GM23338 (cell line): ENCODE measurements around the gene ZNF280D. TPM values are rescaled to one million over a fixed set of nuclear protein-coding genes. Genes with fewer than 3 reads are reported as not detected.
A peak's percentile ranks its signal among the peaks of the same experiment; 100 is the strongest.

Experiments used
- ATAC-seq: fragments of 200-7000 bp; cut with Tn5 transposase; 3 replicates; pipeline ENCODE4 v1.9.1; 2020
- DNase-seq: peaks from one replicate; pipeline ENCODE4 v3.0.0-alpha.2; 2015; ENCODE audit warnings: low spot score
- H2AFZ ChIP-seq: fragments of 200-600 bp; sonication (generic); 2 replicates; pipeline ENCODE4 v1.8.0; 2016; ENCODE audit warnings: antibody characterized with exemption, mild to moderate bottlenecking, moderate library complexity
- H3F3A ChIP-seq: fragments of 200-600 bp; sonication (generic); replicated peaks from 2 replicates; pipeline ENCODE4 v1.8.0; 2017; ENCODE audit warnings: antibody characterized with exemption, mixed run types, low read depth
- H3K27ac ChIP-seq: fragments of 200-600 bp; sonication (generic); 2 replicates; pipeline ENCODE4 v1.6.1; 2016; ENCODE audit warnings: low read depth
- H3K27me3 ChIP-seq: fragments of 200-600 bp; sonication (generic); 2 replicates; pipeline ENCODE4 v1.8.0; 2016; ENCODE audit warnings: mild to moderate bottlenecking, mixed run types, moderate library complexity; ENCODE audit not compliant: insufficient read depth
- H3K36me3 ChIP-seq: fragments of 200-600 bp; sonication (generic); 2 replicates; pipeline ENCODE4 v1.8.0; 2016; ENCODE audit warnings: mild to moderate bottlenecking; ENCODE audit not compliant: insufficient read depth
- H3K4me1 ChIP-seq: fragments of 200-600 bp; sonication (generic); 2 replicates; pipeline ENCODE4 v1.8.0; 2016; ENCODE audit warnings: mild to moderate bottlenecking, moderate library complexity; ENCODE audit not compliant: insufficient read depth
- H3K4me2 ChIP-seq: fragments of 200-600 bp; sonication (generic); 2 replicates; pipeline ENCODE4 v1.7.1; 2017; ENCODE audit warnings: mixed run types
- H3K4me3 ChIP-seq: fragments of 200-600 bp; sonication (generic); 2 replicates; pipeline ENCODE4 v1.6.1; 2016; ENCODE audit warnings: mixed run types
- H3K79me2 ChIP-seq: fragments of 200-600 bp; sonication (generic); replicated peaks from 2 replicates; pipeline ENCODE4 v1.8.0; 2017; ENCODE audit warnings: mild to moderate bottlenecking; ENCODE audit not compliant: insufficient read depth
- H3K9me2 ChIP-seq: fragments of 200-600 bp; sonication (generic); 2 replicates; pipeline ENCODE4 v1.8.0; 2017; ENCODE audit not compliant: insufficient read depth
- H4K20me1 ChIP-seq: fragments of 200-600 bp; sonication (generic); replicated peaks from 2 replicates; pipeline ENCODE4 v1.8.0; 2017; ENCODE audit warnings: mild to moderate bottlenecking; ENCODE audit not compliant: insufficient read depth
- H3K27ac Mint-ChIP-seq: 2 replicates; pipeline ENCODE4 v1.8.0; 2020; ENCODE audit warnings: inconsistent platforms, mild to moderate bottlenecking, moderate library complexity, mixed read lengths
- H3K27me3 Mint-ChIP-seq: 3 replicates; pipeline ENCODE4 v1.8.0; 2022; ENCODE audit warnings: low read depth, mild to moderate bottlenecking, moderate library complexity, mixed read lengths, inconsistent platforms; ENCODE audit not compliant: insufficient read depth, poor library complexity
- H3K36me3 Mint-ChIP-seq: 3 replicates; pipeline ENCODE4 v1.8.0; 2021; ENCODE audit warnings: low read depth, mild to moderate bottlenecking, inconsistent platforms, moderate library complexity, mixed read lengths
- H3K4me1 Mint-ChIP-seq: 3 replicates; pipeline ENCODE4 v1.8.0; 2020; ENCODE audit warnings: mild to moderate bottlenecking, inconsistent platforms, mixed read lengths
- H3K4me3 Mint-ChIP-seq: 3 replicates; pipeline ENCODE4 v1.8.0; 2021; ENCODE audit warnings: moderate library complexity, mild to moderate bottlenecking, inconsistent platforms, mixed read lengths
- H3K9me3 Mint-ChIP-seq: 3 replicates; pipeline ENCODE4 v1.8.0; 2020; ENCODE audit warnings: moderate library complexity, mild to moderate bottlenecking, inconsistent platforms, mixed read lengths
- EZH2 ChIP-seq: fragments of 200-600 bp; sonication (generic); IDR thresholded peaks from one replicate; pipeline ENCODE4 v1.8.0; 2017; ENCODE audit warnings: antibody characterized with exemption, mild to moderate bottlenecking, low read depth; ENCODE audit not compliant: unreplicated experiment
- EZH2phosphoT487 ChIP-seq: fragments of 200-600 bp; sonication (generic); IDR thresholded peaks from one replicate; pipeline ENCODE4 v1.8.1; 2018; ENCODE audit warnings: antibody characterized with exemption; ENCODE audit not compliant: unreplicated experiment
- NANOG ChIP-seq: IDR thresholded peaks from 2 replicates; pipeline ENCODE4 v1.6.1; 2016; ENCODE audit warnings: antibody characterized with exemption, borderline replicate concordance
- POLR2AphosphoS5 ChIP-seq: IDR thresholded peaks from 2 replicates; pipeline ENCODE4 v1.6.1; 2016; ENCODE audit warnings: antibody characterized with exemption, low read depth
- STAT1 ChIP-seq: IDR thresholded peaks from one replicate; pipeline ENCODE4 v1.6.1; 2016; ENCODE audit warnings: antibody characterized with exemption; ENCODE audit not compliant: unreplicated experiment
- ZNF114 ChIP-seq: fragments of 250-450 bp; sonication (Bioruptor Pico); IDR thresholded peaks from 2 replicates; pipeline ENCODE4 v1.5.0; 2020; ENCODE audit warnings: mild to moderate bottlenecking, moderate library complexity
- ZNF331 ChIP-seq: fragments of 250-450 bp; sonication (Bioruptor Pico); IDR thresholded peaks from 2 replicates; pipeline ENCODE4 v1.5.0; 2020; ENCODE audit warnings: low read depth, mild to moderate bottlenecking, moderate library complexity
- polyA plus RNA-seq: library from polyadenylated mRNA; unstranded; fragments of >200 nt; fragmentation: Nextera tagmentation; extraction: Ambion mirVana; gene quantifications from 2 replicates; pipeline ENCODE4 v1.2.1, GENCODE V29; 2016
- total RNA-seq: library from RNA; depleted of rRNA; stranded (reverse); fragments of >200 nt; shearing (Covaris generic); gene quantifications from 2 replicates; pipeline ENCODE4 v1.2.3, GENCODE V29; 2014
- TF ChIP-seq, protein P1 (sequence below), 2 experiments: fragments of 200-600 bp in 1 of 2; sonication (generic) in 1 of 2; conservative IDR thresholded peaks; 2 replicates each; pipeline versions ENCODE4 v1.5.1 to v1.6.1; 2016 to 2017; ENCODE audit warnings: antibody characterized with exemption in 2 of 2, low read depth in 2 of 2, mild to moderate bottlenecking in 2 of 2, moderate library complexity in 1 of 2
- TF ChIP-seq, protein P2 (sequence below): IDR thresholded peaks from 2 replicates; pipeline ENCODE4 v1.6.1; 2016; ENCODE audit warnings: antibody characterized with exemption
- TF ChIP-seq, protein P3 (sequence below): fragments of 250-450 bp; sonication (Bioruptor Pico); IDR thresholded peaks from 2 replicates; pipeline ENCODE4 v1.5.0; 2020; ENCODE audit warnings: mild to moderate bottlenecking, moderate library complexity

ZNF280D gene
- total and polyA plus RNA-seq, 2 experiments from 2014 or later = 23.3 to 32.5 TPM

DNA sequence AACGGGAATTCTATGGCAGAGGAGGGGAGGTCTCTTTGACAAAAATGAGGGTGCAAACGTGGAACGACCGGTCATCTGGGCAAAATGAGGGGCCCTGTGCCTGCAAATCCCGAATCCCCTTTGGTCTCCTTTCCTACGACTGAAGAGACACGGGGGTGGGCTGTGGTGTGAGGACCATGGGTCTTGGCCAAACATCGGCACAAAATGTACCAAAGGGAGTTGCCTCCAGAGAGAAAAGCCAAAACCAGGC is 498 bp downstream of the ZNF280D start (continued):
- TF ChIP-seq, protein P1, sequence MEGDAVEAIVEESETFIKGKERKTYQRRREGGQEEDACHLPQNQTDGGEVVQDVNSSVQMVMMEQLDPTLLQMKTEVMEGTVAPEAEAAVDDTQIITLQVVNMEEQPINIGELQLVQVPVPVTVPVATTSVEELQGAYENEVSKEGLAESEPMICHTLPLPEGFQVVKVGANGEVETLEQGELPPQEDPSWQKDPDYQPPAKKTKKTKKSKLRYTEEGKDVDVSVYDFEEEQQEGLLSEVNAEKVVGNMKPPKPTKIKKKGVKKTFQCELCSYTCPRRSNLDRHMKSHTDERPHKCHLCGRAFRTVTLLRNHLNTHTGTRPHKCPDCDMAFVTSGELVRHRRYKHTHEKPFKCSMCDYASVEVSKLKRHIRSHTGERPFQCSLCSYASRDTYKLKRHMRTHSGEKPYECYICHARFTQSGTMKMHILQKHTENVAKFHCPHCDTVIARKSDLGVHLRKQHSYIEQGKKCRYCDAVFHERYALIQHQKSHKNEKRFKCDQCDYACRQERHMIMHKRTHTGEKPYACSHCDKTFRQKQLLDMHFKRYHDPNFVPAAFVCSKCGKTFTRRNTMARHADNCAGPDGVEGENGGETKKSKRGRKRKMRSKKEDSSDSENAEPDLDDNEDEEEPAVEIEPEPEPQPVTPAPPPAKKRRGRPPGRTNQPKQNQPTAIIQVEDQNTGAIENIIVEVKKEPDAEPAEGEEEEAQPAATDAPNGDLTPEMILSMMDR (conservative IDR thresholded peaks at IDR 0.05; ENCODE audit: low read depth in 2 of 2) = no peak
- TF ChIP-seq, protein P2, sequence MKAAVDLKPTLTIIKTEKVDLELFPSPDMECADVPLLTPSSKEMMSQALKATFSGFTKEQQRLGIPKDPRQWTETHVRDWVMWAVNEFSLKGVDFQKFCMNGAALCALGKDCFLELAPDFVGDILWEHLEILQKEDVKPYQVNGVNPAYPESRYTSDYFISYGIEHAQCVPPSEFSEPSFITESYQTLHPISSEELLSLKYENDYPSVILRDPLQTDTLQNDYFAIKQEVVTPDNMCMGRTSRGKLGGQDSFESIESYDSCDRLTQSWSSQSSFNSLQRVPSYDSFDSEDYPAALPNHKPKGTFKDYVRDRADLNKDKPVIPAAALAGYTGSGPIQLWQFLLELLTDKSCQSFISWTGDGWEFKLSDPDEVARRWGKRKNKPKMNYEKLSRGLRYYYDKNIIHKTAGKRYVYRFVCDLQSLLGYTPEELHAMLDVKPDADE = no peak

- peaks cover 51% of the 10 kb centered on the region for H3K79me2 ChIP-seq
- ATAC-seq = peak; percentile 22
- TF ChIP-seq, protein P1 (conservative IDR thresholded peaks at IDR 0.05; ENCODE audit: low read depth in 2 of 2) = no peak
- TF ChIP-seq EZH2phosphoT487 = no peak
- TF ChIP-seq STAT1 = no peak
- TF ChIP-seq ZNF331 (CRISPR knock-in tag) = no peak
- TF ChIP-seq ZNF114 (CRISPR knock-in tag) = no peak
- TF ChIP-seq EZH2 = no peak
- TF ChIP-seq, protein P3, sequence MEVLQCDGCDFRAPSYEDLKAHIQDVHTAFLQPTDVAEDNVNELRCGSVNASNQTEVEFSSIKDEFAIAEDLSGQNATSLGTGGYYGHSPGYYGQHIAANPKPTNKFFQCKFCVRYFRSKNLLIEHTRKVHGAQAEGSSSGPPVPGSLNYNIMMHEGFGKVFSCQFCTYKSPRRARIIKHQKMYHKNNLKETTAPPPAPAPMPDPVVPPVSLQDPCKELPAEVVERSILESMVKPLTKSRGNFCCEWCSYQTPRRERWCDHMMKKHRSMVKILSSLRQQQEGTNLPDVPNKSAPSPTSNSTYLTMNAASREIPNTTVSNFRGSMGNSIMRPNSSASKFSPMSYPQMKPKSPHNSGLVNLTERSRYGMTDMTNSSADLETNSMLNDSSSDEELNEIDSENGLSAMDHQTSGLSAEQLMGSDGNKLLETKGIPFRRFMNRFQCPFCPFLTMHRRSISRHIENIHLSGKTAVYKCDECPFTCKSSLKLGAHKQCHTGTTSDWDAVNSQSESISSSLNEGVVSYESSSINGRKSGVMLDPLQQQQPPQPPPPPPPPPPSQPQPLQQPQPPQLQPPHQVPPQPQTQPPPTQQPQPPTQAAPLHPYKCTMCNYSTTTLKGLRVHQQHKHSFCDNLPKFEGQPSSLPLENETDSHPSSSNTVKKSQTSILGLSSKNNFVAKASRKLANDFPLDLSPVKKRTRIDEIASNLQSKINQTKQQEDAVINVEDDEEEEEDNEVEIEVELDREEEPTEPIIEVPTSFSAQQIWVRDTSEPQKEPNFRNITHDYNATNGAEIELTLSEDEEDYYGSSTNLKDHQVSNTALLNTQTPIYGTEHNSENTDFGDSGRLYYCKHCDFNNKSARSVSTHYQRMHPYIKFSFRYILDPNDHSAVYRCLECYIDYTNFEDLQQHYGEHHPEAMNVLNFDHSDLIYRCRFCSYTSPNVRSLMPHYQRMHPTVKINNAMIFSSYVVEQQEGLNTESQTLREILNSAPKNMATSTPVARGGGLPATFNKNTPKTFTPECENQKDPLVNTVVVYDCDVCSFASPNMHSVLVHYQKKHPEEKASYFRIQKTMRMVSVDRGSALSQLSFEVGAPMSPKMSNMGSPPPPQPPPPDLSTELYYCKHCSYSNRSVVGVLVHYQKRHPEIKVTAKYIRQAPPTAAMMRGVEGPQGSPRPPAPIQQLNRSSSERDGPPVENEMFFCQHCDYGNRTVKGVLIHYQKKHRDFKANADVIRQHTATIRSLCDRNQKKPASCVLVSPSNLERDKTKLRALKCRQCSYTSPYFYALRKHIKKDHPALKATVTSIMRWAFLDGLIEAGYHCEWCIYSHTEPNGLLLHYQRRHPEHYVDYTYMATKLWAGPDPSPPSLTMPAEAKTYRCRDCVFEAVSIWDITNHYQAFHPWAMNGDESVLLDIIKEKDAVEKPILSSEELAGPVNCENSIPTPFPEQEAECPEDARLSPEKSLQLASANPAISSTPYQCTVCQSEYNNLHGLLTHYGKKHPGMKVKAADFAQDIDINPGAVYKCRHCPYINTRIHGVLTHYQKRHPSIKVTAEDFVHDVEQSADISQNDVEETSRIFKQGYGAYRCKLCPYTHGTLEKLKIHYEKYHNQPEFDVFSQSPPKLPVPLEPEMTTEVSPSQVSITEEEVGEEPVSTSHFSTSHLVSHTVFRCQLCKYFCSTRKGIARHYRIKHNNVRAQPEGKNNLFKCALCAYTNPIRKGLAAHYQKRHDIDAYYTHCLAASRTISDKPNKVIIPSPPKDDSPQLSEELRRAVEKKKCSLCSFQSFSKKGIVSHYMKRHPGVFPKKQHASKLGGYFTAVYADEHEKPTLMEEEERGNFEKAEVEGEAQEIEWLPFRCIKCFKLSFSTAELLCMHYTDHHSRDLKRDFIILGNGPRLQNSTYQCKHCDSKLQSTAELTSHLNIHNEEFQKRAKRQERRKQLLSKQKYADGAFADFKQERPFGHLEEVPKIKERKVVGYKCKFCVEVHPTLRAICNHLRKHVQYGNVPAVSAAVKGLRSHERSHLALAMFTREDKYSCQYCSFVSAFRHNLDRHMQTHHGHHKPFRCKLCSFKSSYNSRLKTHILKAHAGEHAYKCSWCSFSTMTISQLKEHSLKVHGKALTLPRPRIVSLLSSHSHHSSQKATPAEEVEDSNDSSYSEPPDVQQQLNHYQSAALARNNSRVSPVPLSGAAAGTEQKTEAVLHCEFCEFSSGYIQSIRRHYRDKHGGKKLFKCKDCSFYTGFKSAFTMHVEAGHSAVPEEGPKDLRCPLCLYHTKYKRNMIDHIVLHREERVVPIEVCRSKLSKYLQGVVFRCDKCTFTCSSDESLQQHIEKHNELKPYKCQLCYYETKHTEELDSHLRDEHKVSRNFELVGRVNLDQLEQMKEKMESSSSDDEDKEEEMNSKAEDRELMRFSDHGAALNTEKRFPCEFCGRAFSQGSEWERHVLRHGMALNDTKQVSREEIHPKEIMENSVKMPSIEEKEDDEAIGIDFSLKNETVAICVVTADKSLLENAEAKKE (CRISPR knock-in tag) = no peak
- TF ChIP-seq NANOG = no peak
- TF ChIP-seq, protein P2 = no peak
- TF ChIP-seq POLR2AphosphoS5 = no peak
Measured at GRCh38 chr15:56732135-56732885, 999 bp downstream of the ZNF280D start.

More at GRCh38 chr15:56732135-56732885, 999 bp downstream of the ZNF280D start:
- peak; percentile 35 for DNase-seq
- Histone ChIP-seq H3K9me2 (peaks cover 5% of the 10 kb centered on the region; the same call in 1 of the 2 replicates), H3K4me3 (peak overlapping the region; percentile 71), H3K27ac (peak overlapping the region; percentile 97), H3K36me3 (0 out of 2 replicates have a peak, but pooled peaks cover 3% of the 10 kb centered on the region), H3K27me3 (peaks cover 10% of the 10 kb centered on the region; the same call in 1 of the 2 replicates), H3F3A (0 out of 2 replicates have a peak, but pooled peaks cover 3% of the 10 kb centered on the region), H3K4me1 (peaks cover 31% of the 10 kb centered on the region), H2AFZ (no peak overlapping the region), H4K20me1 (no peaks in the 10 kb centered on the region), H3K4me2 (peak overlapping the region; percentile 87)
- H3K36me3 Mint-ChIP-seq = peaks cover 30% of the 10 kb centered on the region
- H3K9me3 Mint-ChIP-seq = peaks cover 19% of the 10 kb centered on the region
- peak overlapping the region; percentile 99 for H3K27ac Mint-ChIP-seq
- H3K4me3 Mint-ChIP-seq = peak overlapping the region; percentile 92
- H3K27me3 Mint-ChIP-seq = peaks cover 11% of the 10 kb centered on the region
- peaks cover 22% of the 10 kb centered on the region for H3K4me1 Mint-ChIP-seq
